GM23338 (cell line): ENCODE data around the gene RP2. TPM values are rescaled to one million over a fixed set of nuclear protein-coding genes. Genes with fewer than 3 reads are reported as not detected.

Experiments
- ATAC-seq: fragments of 200-7000 bp; cut with Tn5 transposase; 3 replicates; pipeline ENCODE4 v1.9.1; 2020
- DNase-seq: peaks from one replicate; pipeline ENCODE4 v3.0.0-alpha.2; 2015; ENCODE audit warnings: low spot score
- H2AFZ ChIP-seq: fragments of 200-600 bp; sonication (generic); 2 replicates; pipeline ENCODE4 v1.8.0; 2016; ENCODE audit warnings: antibody characterized with exemption, mild to moderate bottlenecking, moderate library complexity
- H3F3A ChIP-seq: fragments of 200-600 bp; sonication (generic); replicated peaks from 2 replicates; pipeline ENCODE4 v1.8.0; 2017; ENCODE audit warnings: antibody characterized with exemption, mixed run types, low read depth
- H3K27ac ChIP-seq: fragments of 200-600 bp; sonication (generic); 2 replicates; pipeline ENCODE4 v1.6.1; 2016; ENCODE audit warnings: low read depth
- H3K27me3 ChIP-seq: fragments of 200-600 bp; sonication (generic); 2 replicates; pipeline ENCODE4 v1.8.0; 2016; ENCODE audit warnings: mild to moderate bottlenecking, mixed run types, moderate library complexity; ENCODE audit not compliant: insufficient read depth
- H3K36me3 ChIP-seq: fragments of 200-600 bp; sonication (generic); 2 replicates; pipeline ENCODE4 v1.8.0; 2016; ENCODE audit warnings: mild to moderate bottlenecking; ENCODE audit not compliant: insufficient read depth
- H3K4me1 ChIP-seq: fragments of 200-600 bp; sonication (generic); 2 replicates; pipeline ENCODE4 v1.8.0; 2016; ENCODE audit warnings: mild to moderate bottlenecking, moderate library complexity; ENCODE audit not compliant: insufficient read depth
- H3K4me2 ChIP-seq: fragments of 200-600 bp; sonication (generic); 2 replicates; pipeline ENCODE4 v1.7.1; 2017; ENCODE audit warnings: mixed run types
- H3K4me3 ChIP-seq: fragments of 200-600 bp; sonication (generic); 2 replicates; pipeline ENCODE4 v1.6.1; 2016; ENCODE audit warnings: mixed run types
- H3K79me2 ChIP-seq: fragments of 200-600 bp; sonication (generic); replicated peaks from 2 replicates; pipeline ENCODE4 v1.8.0; 2017; ENCODE audit warnings: mild to moderate bottlenecking; ENCODE audit not compliant: insufficient read depth
- H3K9me2 ChIP-seq: fragments of 200-600 bp; sonication (generic); 2 replicates; pipeline ENCODE4 v1.8.0; 2017; ENCODE audit not compliant: insufficient read depth
- H4K20me1 ChIP-seq: fragments of 200-600 bp; sonication (generic); replicated peaks from 2 replicates; pipeline ENCODE4 v1.8.0; 2017; ENCODE audit warnings: mild to moderate bottlenecking; ENCODE audit not compliant: insufficient read depth
- H3K27ac Mint-ChIP-seq: 2 replicates; pipeline ENCODE4 v1.8.0; 2020; ENCODE audit warnings: inconsistent platforms, mild to moderate bottlenecking, moderate library complexity, mixed read lengths
- H3K27me3 Mint-ChIP-seq: 3 replicates; pipeline ENCODE4 v1.8.0; 2022; ENCODE audit warnings: low read depth, mild to moderate bottlenecking, moderate library complexity, mixed read lengths, inconsistent platforms; ENCODE audit not compliant: insufficient read depth, poor library complexity
- H3K36me3 Mint-ChIP-seq: 3 replicates; pipeline ENCODE4 v1.8.0; 2021; ENCODE audit warnings: low read depth, mild to moderate bottlenecking, inconsistent platforms, moderate library complexity, mixed read lengths
- H3K4me1 Mint-ChIP-seq: 3 replicates; pipeline ENCODE4 v1.8.0; 2020; ENCODE audit warnings: mild to moderate bottlenecking, inconsistent platforms, mixed read lengths
- H3K4me3 Mint-ChIP-seq: 3 replicates; pipeline ENCODE4 v1.8.0; 2021; ENCODE audit warnings: moderate library complexity, mild to moderate bottlenecking, inconsistent platforms, mixed read lengths
- H3K9me3 Mint-ChIP-seq: 3 replicates; pipeline ENCODE4 v1.8.0; 2020; ENCODE audit warnings: moderate library complexity, mild to moderate bottlenecking, inconsistent platforms, mixed read lengths
- CREB1 ChIP-seq: fragments of 250-450 bp; sonication (Bioruptor Pico); IDR thresholded peaks from 2 replicates; pipeline ENCODE4 v1.5.0; 2020; ENCODE audit warnings: low read depth, mild to moderate bottlenecking, moderate library complexity
- CTCF ChIP-seq, 2 experiments: fragments of 200-600 bp in 1 of 2; sonication (generic) in 1 of 2; conservative IDR thresholded peaks; 2 replicates each; pipeline versions ENCODE4 v1.5.1 to v1.6.1; 2016 to 2017; ENCODE audit warnings: antibody characterized with exemption in 2 of 2, low read depth in 2 of 2, mild to moderate bottlenecking in 2 of 2, moderate library complexity in 1 of 2
- ETS1 ChIP-seq: IDR thresholded peaks from 2 replicates; pipeline ENCODE4 v1.6.1; 2016; ENCODE audit warnings: antibody characterized with exemption
- EZH2 ChIP-seq: fragments of 200-600 bp; sonication (generic); IDR thresholded peaks from one replicate; pipeline ENCODE4 v1.8.0; 2017; ENCODE audit warnings: antibody characterized with exemption, mild to moderate bottlenecking, low read depth; ENCODE audit not compliant: unreplicated experiment
- EZH2phosphoT487 ChIP-seq: fragments of 200-600 bp; sonication (generic); IDR thresholded peaks from one replicate; pipeline ENCODE4 v1.8.1; 2018; ENCODE audit warnings: antibody characterized with exemption; ENCODE audit not compliant: unreplicated experiment
- JUNB ChIP-seq: IDR thresholded peaks from one replicate; pipeline ENCODE4 v1.6.1; 2016; ENCODE audit warnings: antibody characterized with exemption; ENCODE audit not compliant: unreplicated experiment
- NANOG ChIP-seq: IDR thresholded peaks from 2 replicates; pipeline ENCODE4 v1.6.1; 2016; ENCODE audit warnings: antibody characterized with exemption, borderline replicate concordance
- REST ChIP-seq: IDR thresholded peaks from one replicate; pipeline ENCODE4 v1.6.1; 2018; ENCODE audit warnings: antibody characterized with exemption; ENCODE audit not compliant: unreplicated experiment
- ZNF114 ChIP-seq: fragments of 250-450 bp; sonication (Bioruptor Pico); IDR thresholded peaks from 2 replicates; pipeline ENCODE4 v1.5.0; 2020; ENCODE audit warnings: mild to moderate bottlenecking, moderate library complexity
- ZNF331 ChIP-seq: fragments of 250-450 bp; sonication (Bioruptor Pico); IDR thresholded peaks from 2 replicates; pipeline ENCODE4 v1.5.0; 2020; ENCODE audit warnings: low read depth, mild to moderate bottlenecking, moderate library complexity
- polyA plus RNA-seq: library from polyadenylated mRNA; unstranded; fragments of >200 nt; fragmentation: Nextera tagmentation; extraction: Ambion mirVana; gene quantifications from 2 replicates; pipeline ENCODE4 v1.2.1, GENCODE V29; 2016
- total RNA-seq: library from RNA; depleted of rRNA; stranded (reverse); fragments of >200 nt; shearing (Covaris generic); gene quantifications from 2 replicates; pipeline ENCODE4 v1.2.3, GENCODE V29; 2014

RP2 gene
- total and polyA plus RNA-seq, 2 experiments from 2014 or later = 4.5 to 12.1 TPM

GRCh38 chrX:46838974-46839480 lies 2.2 kb downstream of the RP2 start (continued):
- TF ChIP-seq ETS1 = no peak
- TF ChIP-seq JUNB = no peak
- TF ChIP-seq EZH2phosphoT487 = no peak
- TF ChIP-seq NANOG = no peak
- no peak for TF ChIP-seq ZNF114 (CRISPR knock-in tag)

- Histone ChIP-seq H3K27ac (no peak overlapping the region), H2AFZ (no peak overlapping the region), H3K4me3 (no peak overlapping the region), H3K36me3 (no peaks in the 10 kb centered on the region), H3F3A (no peaks in the 10 kb centered on the region), H3K9me2 (no peaks in the 10 kb centered on the region), H3K79me2 (peaks cover 50% of the 10 kb centered on the region), H3K4me1 (peaks cover 7% of the 10 kb centered on the region; the same call in 1 of the 2 replicates), H4K20me1 (no peaks in the 10 kb centered on the region), H3K4me2 (no peak overlapping the region), H3K27me3 (no peaks in the 10 kb centered on the region)
- Mint-ChIP-seq H3K36me3 (no peaks in the 10 kb centered on the region; the same call in 2 of the 3 replicates), H3K27ac (no peak overlapping the region), H3K4me1 (no peaks in the 10 kb centered on the region; the same call in 2 of the 3 replicates), H3K4me3 (no peak overlapping the region), H3K9me3 (no peaks in the 10 kb centered on the region), H3K27me3 (peaks cover 3% of the 10 kb centered on the region)
- no peak for ATAC-seq
- TF ChIP-seq EZH2 = no peak
- no peak for TF ChIP-seq ZNF331 (CRISPR knock-in tag)
- no peak for TF ChIP-seq JUNB
- no peak for TF ChIP-seq ETS1
- TF ChIP-seq ZNF114 (CRISPR knock-in tag) = no peak
- no peak for DNase-seq
Measured at GRCh38 chrX:46840946-46841345, 4.1 kb downstream of the RP2 start.

GRCh38 chrX:46841346-46841745 lies 4.5 kb downstream of the RP2 start:
- Histone ChIP-seq H3K4me3 (no peak overlapping the region), H3F3A (no peaks in the 10 kb centered on the region), H2AFZ (no peak overlapping the region), H3K9me2 (no peaks in the 10 kb centered on the region), H3K36me3 (no peaks in the 10 kb centered on the region), H3K27ac (no peak overlapping the region), H3K27me3 (no peaks in the 10 kb centered on the region), H4K20me1 (no peaks in the 10 kb centered on the region), H3K79me2 (peaks cover 50% of the 10 kb centered on the region), H3K4me2 (no peak overlapping the region), H3K4me1 (peaks cover 7% of the 10 kb centered on the region; the same call in 1 of the 2 replicates)
- Mint-ChIP-seq H3K36me3 (no peaks in the 10 kb centered on the region; the same call in 2 of the 3 replicates), H3K4me3 (no peak overlapping the region), H3K27ac (no peak overlapping the region), H3K9me3 (no peaks in the 10 kb centered on the region), H3K27me3 (peaks cover 3% of the 10 kb centered on the region), H3K4me1 (no peaks in the 10 kb centered on the region; the same call in 2 of the 3 replicates)
- ATAC-seq = no peak
- no peak for DNase-seq
- TF ChIP-seq ETS1 (no peak), REST (no peak), CTCF (conservative IDR thresholded peaks at IDR 0.05; ENCODE audit: low read depth in 2 of 2) (no peak), CREB1 (no peak), NANOG (no peak), EZH2 (no peak)
